Hair follicular keratinocyte (primary cell): ENCODE data around the gene BRINP1. TPM values are rescaled to one million over a fixed set of nuclear protein-coding genes. Genes with fewer than 3 reads are reported as not detected.

ENCODE experiments used
- total RNA-seq: library from RNA; depleted of rRNA; stranded (reverse); fragments of >200 nt; gene quantifications from 2 replicates; pipeline ENCODE4 v1.2.3, GENCODE V29; 2015

Gene BRINP1
- total RNA-seq, result 0.47 TPM in 1 of 2 replicates, not detected in the other

GRCh38 chr9:119368681-119369581 is at the start of gene BRINP1:
Gene BRINP1, minus strand, starts transcription at chr9:119369435. Its CDS starts 56,080 bp downstream, at chr9:119313355.

